Measurements from ENCODE around the gene CFAP54. TPM values are rescaled to one million over a fixed set of nuclear protein-coding genes. Genes with fewer than 3 reads are reported as not detected.
A peak's percentile ranks its signal among the peaks of the same experiment; 100 is the strongest.

CFAP54 gene
- total RNA-seq, 4 donors from 2014 or later, result 3.0 to 5.4 (median 4.1) TPM

GRCh38 chr12:96881608-96882007, 392.2 kb downstream of the CFAP54 start:
- H3K36me3 ChIP-seq, result no peaks in the 10 kb centered on the region
- H3K27ac ChIP-seq, result no peak overlapping the region
- H3K4me1 ChIP-seq, result no peaks in the 10 kb centered on the region
- no peaks in the 10 kb centered on the region for H3K9me3 ChIP-seq
- TF ChIP-seq POLR2A (IDR thresholded peaks at IDR 0.05) (no peak), CTCF (IDR thresholded peaks at IDR 0.05) (no peak)
- no peak overlapping the region for H3K4me3 ChIP-seq (replicated peaks in 1 of 3)
- intact Hi-C loops (cut with DNase I), result no loop called here
- no peaks in the 10 kb centered on the region for H3K27me3 ChIP-seq
- DNase-seq, result no peak

GRCh38 chr12:96882862-96883261, 393.5 kb downstream of the CFAP54 start:
- Histone ChIP-seq H3K4me3 (replicated peaks in 1 of 3) (no peak overlapping the region), H3K36me3 (no peaks in the 10 kb centered on the region), H3K9me3 (no peaks in the 10 kb centered on the region), H3K4me1 (peaks cover 0 to 6% of the 10 kb centered on the region in 2 donors), H3K27ac (no peak overlapping the region), H3K27me3 (no peaks in the 10 kb centered on the region)
- 82 to 85% methylated on average over 2 of the region's 2 CpGs for WGBS, 2 donors
- TF ChIP-seq POLR2A (IDR thresholded peaks at IDR 0.05) (no peak), CTCF (IDR thresholded peaks at IDR 0.05) (no peak)
- DNase-seq, result no peak
- intact Hi-C loops (cut with DNase I), result no loop called here

- Histone ChIP-seq H3K27me3 (no peaks in the 10 kb centered on the region), H3K27ac (no peak overlapping the region), H3K4me3 (replicated peaks in 1 of 3) (no peak overlapping the region), H3K4me1 (peaks cover 0 to 6% of the 10 kb centered on the region in 2 donors), H3K9me3 (no peaks in the 10 kb centered on the region), H3K36me3 (no peaks in the 10 kb centered on the region)
- TF ChIP-seq POLR2A (IDR thresholded peaks at IDR 0.05) (no peak), CTCF (IDR thresholded peaks at IDR 0.05) (no peak)
- no peak for DNase-seq
- intact Hi-C loops (cut with DNase I), result no loop called here
- 92 to 97% methylated on average over 4 of the region's 4 CpGs for WGBS, 2 donors
Observed at GRCh38 chr12:96883571-96883970, 394.2 kb downstream of the CFAP54 start.

GRCh38 chr12:96886998-96887677, 397.8 kb downstream of the CFAP54 start:
- TF ChIP-seq POLR2A (IDR thresholded peaks at IDR 0.05) (no peak), CTCF (IDR thresholded peaks at IDR 0.05) (no peak)
- WGBS, 2 donors, result 51 to 53% methylated on average over 4 of the region's 4 CpGs
- Histone ChIP-seq H3K9me3 (no peaks in the 10 kb centered on the region), H3K4me1 (peaks cover 0 to 6% of the 10 kb centered on the region in 2 donors), H3K27me3 (no peaks in the 10 kb centered on the region), H3K36me3 (no peaks in the 10 kb centered on the region), H3K27ac (peak overlapping the region in 1 of 3 donors; percentile 9), H3K4me3 (replicated peaks in 1 of 3) (no peak overlapping the region)
- peak; percentile 65 to 73 for DNase-seq
- intact Hi-C loops (cut with DNase I), result no loop called here

- WGBS, 2 donors, result 43 to 47% methylated on average over 5 of the region's 5 CpGs
- H3K4me3 ChIP-seq (replicated peaks in 1 of 3), result no peak overlapping the region
- intact Hi-C loops (cut with DNase I), result no loop called here
- TF ChIP-seq CTCF (IDR thresholded peaks at IDR 0.05) (no peak), POLR2A (IDR thresholded peaks at IDR 0.05) (no peak)
- peaks cover 0 to 6% of the 10 kb centered on the region in 2 donors for H3K4me1 ChIP-seq
- no peaks in the 10 kb centered on the region for H3K36me3 ChIP-seq
- no peaks in the 10 kb centered on the region for H3K9me3 ChIP-seq
- H3K27ac ChIP-seq, result no peak overlapping the region
- DNase-seq, result no peak
- H3K27me3 ChIP-seq, result no peaks in the 10 kb centered on the region
Observed at GRCh38 chr12:96889273-96889933, 400.0 kb downstream of the CFAP54 start.

Measured in thyroid gland (tissue), 4 donors.